HK-2 (cell line): ENCODE measurements around the gene ECI1.
"Not testable (repeated sequence)": the region's sequence is repeated elsewhere in the genome, so short reads cannot be mapped to it uniquely, and the experiment has no call there.

Source experiments
- DNase-seq: peaks from one replicate; pipeline ENCODE4 v3.0.0-alpha.2; 2018; ENCODE audit not compliant: unreplicated experiment

Gene ECI1

DNA sequence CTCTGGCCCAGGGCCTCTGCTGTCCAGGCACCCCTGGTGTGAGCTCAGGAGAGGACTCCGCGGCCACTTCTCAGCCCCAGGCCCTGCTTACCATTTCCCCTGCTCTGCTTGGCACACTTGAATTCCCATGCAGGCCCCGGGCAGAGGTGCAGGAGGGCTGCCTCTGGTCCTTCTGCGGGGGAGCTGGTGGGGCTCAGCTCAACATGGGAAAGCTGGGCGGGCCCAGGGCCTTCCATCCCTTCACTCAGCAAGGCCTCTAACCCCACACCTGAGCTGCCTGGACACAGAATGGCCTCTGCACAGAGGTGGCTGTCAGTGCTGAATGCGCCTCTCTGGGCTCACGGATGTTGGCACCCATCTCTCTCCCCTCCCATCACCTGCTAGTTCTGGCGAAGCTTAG, 29.1 kb upstream of the ECI1 start:
- DNase-seq: no peak

DNA sequence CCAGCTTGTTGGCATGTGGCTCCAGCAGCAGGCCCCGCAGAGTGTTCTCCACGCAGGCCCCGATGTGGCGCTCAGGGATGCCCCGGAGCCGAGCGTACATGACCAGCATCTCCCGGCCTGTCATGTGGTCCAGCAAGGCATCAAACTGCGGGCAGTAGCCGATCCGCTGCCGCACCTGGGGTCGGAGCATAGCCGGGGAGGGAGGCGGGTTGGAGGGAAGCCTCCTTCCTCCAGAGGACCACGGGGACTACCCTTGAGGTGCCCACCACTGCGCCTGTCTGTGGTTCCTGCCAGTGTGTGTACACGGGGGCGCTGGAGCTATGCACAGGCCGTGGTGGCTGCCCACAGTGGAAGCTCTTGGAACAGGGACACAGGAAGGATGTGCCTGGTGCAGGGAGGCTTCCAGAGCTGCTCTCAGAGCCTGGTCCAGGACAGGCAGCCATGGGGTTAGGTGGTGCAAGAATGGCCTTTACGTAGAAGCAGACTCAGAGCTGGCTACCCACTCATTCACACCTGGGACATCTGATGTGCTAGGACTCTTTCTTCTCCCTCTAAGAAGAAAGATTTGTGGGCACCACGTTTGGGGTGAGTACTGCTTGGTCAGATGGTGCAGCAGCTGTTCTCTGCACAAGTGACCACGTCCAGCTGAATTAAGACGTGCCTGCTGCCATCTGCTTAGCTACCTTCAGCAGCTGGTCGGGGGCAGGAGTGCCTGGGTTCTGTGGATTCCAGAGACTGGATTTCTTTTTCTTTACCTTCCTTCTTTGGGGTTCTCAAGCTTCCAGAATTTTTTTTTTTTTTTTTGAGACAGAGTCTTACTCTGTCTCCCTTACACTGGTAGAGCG, 27.8 kb upstream of the ECI1 start:
- DNase-seq: no peak

DNA sequence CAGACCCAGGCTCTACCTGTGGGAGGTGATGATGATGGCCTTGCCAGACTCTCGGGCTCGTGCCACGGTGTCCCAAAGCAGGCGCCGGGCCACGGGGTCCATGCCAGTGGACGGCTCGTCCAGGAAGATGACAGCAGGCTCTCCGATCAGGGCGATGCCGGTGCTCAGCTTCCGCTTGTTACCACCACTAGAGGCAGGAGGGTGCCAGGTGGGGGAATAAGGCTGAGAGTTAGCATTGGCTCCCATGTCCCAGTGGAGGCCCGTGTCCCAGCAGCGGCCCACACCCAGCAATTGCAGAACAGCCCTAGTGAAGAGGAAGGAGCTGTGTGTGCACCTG, 26.9 kb upstream of the ECI1 start:
- no peak for DNase-seq

DNA sequence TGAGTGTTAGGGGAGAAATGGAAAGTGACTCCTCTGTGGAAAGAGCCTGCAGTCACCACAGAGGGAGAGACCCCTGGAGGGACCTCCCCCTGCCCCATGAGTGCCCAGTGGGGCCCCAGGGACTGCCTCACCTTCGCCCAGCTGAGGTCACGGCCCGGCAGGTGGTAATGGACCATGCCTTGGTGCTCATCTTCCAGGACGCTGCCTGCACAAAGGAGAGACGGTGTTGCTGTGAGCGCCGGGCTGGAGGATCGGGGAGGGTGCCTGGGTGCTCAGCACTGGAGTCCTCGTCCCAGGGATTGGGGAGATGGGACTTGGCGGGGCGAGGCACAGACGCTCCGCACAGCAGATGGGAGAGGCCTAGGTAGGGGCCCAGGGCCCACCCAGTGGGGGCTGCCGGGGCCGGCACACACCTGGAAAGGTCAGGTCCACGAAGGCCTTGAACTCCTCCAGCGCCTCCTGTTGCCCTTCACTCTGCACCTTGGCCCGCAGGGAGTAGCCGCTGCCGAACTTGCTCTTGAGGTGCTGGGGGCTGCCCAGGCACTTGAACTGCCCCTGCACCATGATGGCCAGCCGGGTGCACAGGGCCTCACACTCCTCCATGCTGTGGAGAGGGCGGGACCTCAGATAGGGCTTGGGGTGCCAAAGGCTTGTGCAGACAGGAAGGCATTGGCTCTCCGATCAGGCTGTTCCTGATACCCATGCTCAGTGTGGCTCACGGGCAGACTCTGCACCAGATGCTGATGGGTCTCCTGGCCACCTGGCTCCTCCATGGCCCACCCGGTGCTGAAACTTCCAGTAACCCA, 26.3 kb upstream of the ECI1 start:
- DNase-seq: no peak

DNA sequence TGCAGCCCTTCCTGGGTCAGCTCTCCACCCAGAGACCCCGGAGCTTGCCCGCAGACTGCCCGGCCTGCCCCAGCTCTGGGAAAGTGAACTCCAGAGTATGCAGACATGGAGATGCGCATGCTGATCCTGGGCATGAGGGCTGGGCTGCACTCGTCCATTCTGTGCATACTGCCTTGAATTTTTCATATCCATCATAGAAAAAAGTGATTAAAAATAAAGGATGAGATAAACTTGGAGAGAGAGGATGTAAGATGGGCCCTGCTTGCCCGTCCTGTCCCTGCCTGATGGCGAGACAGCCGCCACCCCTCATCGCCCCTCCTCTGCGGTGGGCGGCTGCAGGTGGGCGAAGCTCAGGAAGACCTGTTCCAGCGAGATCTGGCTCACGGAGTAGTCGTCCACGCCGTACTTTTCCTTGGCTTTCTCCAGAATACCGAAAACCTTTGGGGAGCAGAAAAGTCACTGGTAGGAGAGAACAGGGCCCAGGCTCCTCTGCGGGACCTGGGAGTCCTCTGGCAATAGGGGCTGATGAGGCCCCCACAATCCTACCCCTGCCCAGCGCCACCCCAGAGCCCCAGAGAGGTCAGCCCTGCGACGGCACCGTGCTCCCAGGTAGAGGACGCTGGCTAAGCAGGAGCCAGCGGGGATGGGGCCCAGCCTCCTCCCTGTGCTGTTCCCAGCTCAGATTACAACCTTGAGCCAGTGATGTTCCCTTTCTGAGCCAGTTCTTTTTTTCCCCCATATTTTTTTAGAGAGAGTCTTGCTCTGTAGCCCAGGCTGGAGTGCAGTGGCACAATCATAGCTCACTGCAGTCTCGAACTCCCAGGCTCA, 25.2 kb upstream of the ECI1 start:
- no peak for DNase-seq

DNA sequence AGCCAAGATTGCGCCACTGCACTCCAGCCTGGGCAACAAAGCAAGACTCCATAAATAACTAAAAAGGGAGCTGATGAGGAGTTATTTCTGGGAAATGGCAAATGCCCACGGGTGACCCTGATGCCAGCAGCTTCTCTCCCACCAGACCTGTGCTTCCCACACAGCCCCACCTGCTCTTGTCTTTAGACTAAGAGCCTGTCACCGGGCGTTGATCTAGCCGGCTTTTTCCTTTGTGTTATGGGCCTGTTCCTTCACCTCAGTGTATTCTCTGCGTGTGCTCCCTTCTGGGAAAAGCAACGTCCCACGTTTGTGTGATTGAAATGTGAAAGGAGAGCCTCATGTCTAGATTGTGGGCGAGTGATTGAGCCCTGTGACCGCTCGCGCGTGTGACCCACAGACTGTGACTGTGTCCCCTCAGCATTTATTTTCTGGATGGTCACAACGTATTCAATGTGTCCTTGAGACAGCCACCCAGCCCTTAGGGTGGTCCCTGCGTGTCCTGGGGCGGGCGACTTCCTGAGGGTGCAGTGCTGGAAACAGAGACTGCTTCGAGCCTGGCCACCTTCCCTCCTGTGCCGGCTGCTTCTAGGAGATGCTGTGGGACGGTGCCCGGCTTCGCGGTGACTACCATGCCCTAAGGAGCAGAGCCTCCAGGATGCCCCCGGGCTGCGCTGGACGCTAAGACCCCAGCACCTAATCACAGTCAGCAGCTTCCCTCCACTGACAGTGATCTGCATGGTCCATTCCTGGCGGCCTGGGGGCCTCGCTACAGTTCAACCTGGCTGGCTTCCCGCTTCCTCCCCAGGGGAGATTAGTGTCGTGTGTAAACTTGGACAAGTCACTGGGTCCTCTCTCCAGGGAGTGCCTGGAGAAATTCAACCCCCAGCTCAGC, 24.3 kb upstream of the ECI1 start:
- no peak for DNase-seq

DNA sequence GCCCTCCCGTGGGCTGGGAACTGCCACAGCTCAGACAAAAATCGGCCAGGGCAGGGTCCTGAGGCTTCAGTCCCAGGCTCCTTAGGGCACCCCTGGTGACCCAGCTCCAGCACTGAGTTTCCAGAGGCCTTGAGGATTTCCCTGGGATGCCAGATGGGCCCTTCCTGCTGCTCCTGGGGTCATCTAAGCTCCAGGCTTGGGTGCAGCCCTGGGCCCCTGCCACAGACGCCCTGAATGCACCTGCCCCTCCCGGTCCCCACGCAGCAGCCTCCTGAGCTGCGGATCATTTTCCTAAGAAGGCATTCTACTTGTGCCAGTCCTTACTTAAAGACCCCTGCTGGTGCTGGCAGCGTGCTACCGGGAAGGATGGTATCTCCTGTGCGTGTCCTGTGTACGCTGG, 22.5 kb upstream of the ECI1 start:
- DNase-seq: no peak

DNA sequence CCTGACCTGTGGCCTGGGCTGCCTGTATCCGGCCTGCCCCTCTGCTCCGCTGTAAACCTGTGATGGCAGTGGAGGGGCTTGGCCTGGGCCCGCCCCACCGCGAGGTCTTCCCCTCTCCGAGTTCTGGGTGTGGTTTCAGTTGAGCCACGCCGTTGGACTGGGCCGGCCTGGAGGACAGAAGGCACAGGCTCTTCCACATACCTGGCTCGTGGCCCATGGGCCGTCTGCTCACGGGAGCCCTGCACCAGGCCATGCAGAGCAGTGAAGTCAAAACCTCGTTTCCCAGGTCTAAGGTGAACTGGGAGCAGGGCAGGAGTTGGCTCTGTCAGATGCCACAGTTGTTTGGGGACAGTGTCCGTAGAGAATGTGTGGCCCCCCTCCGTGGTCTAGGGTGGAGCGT, 22.1 kb upstream of the ECI1 start:
- DNase-seq: no peak

DNA sequence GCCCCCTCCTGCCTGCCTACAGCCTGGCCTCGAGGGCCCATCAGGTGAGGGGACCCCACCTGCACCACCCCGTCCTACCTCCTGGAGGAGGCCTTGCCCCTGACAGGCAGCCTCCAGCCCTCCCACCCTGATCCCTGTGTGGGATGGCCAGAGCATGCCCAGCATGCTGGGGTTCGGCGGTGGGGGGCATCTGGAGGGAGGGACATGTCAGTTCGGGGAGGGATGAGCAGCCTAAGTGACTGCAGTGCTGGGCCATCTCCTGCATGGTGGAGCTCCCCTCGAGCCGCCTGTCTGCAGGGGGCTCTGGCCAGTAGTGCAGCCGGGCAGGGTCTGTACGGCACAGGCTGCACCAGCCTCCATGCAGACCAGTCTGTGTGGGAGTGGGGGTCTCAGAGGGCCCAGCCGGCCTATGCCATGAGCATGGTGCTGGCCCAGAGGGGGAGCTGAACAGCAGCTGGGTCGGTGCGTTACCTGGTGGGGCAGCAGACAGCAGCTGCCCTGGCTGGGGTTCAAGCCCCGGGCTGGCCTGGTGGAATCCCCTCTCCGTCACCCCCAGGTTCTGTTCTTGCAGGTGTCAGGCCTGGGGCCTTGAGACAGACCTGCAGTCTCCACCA, 20.6 kb upstream of the ECI1 start:
- DNase-seq: no peak

DNA sequence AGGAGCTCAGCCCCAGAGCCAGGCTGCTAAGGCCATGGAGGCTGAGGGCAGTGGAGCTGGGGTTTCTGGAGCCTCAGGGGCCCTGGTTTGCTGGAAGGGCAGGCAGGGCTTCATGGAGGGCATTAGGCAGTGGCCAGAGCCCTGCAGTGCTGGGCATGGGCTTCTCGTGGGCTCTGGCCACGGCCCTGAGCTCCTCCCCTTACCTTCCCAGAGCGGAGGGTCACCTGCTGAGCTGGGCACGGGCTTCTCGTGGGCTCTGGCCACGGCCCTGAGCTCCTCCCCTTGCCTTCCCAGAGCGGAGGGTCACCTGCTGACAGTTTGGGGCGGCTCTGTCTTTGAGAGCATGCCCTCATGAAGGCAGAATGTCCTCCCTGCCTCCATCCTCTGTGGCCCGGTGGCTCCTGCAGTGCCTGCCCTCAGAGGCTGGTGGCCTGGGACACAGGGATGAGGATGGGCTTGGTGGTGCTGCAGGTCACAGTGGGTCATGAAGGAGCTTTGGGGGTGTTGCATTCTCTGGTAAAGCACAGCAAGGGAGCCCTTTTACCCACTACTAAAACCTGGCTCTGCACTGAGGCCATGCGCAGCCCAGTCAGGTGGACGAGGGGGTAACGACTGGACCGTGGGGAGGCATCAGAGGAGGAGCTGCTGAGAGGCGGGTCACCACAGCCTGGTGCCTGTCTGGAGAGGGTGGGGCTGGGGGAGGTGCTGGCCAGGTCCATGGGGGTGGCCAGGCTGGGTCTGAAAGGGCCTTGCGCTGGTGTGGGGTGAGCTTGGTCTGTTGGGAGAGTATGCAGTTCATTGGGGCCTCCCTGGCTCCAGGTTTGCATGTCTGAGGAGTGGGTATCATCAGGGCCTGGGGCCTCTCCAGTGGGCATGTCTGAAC, 19.4 kb upstream of the ECI1 start:
- no peak for DNase-seq

DNA sequence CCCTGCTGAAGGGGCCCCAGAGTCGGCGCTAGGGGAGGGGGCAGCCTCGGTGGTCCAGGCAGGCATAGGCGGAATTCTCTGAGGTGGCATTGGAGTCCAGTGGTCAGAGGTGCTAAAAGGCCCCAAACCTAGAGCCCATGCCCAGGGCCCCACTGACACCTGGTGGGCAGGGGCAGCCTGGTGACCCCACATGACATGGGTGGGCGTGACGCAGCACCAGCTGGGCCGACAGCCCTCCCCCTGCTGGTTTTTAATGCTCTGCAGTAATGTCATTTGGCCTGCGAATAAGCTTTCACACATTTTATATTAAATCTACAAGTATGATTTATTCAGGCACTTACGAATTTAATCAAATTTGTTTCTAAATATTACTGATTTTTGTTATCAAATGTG, 18.7 kb upstream of the ECI1 start:
- DNase-seq: no peak

DNA sequence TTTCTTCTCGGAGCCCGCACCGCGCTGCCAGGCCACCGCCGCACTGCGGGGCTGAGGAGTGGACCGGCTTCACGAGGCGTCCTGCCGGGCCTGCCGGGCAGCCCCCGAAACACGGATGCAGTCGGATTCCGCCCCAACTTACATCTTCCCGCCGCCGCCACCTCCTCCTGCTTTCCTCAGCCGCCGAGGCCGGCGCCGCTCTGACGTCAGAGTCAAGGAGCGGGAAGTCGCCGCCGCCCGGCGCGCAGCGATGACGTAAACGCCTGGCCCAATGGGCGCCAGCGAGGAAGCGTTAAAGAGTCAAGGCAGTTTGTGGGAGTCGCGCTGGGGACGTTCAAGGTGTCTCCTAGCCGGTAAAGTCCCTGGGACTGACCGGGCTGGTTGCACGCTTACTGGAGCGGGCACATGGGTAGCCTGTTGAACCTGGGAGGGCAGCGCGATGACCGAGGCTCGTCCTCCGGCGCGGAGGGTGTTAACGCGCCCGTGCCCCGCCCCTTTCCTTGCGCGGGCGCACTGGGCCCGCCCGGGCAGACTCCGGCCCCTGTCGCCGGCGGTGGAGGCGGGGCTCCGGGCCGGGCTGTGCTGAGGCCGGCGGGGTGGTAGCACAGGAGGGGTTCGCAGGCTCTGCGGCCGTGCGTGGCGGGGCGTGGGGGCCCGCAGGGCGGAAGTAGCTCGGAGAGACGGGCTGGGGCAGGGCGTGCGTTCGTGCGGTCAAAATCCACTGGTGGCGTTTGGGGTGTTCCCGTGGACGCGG, 16.7 kb upstream of the ECI1 start, which contains the start of gene RNPS1:
Gene RNPS1 (minus strand): TSS at position 214 of the 754 bp plus-strand sequence. CDS start 3,483 bp downstream, outside the sequence.
- DNase-seq: peak; percentile 89

DNA sequence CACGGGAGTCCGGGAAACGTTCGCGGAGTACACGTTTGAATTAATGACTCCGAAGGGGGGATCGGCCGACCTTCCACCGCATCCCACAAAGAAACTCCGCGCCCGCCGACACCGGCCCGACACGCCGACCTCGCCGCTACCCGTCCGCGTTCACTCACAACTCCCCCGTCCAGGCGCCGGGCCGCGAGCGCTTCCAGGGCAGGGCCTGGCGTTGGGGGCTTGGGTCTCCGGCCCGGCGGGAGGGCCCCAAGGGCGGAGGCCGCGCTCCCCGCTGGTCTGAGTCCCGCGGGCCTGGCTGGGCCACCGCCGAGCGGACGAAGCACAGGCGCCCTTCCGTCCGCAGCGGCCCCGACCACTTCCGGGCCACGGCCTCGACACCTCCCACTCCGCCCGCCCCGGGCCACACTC, 16.1 kb upstream of the ECI1 start:
- DNase-seq: not testable (repeated sequence)

DNA sequence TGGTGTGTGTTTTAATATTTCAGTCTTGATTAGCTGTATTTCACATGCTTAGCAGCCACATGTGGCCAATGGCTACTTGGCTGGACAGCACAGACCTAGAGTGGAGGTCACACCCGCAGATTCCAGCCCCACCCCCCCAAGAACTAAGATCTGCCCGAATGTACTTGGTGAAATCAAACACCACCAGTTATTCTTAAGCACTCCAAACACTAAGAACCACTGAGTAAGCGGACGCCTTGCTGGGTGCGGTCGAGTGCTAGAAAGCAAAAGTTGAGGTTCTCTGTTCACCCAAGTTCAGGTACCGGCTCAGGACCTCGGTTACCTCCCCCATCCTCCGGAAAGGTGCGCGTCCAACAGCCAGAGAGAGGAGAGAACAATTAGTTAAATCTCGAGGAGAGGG, 15.5 kb upstream of the ECI1 start:
- not testable (repeated sequence) for DNase-seq

DNA sequence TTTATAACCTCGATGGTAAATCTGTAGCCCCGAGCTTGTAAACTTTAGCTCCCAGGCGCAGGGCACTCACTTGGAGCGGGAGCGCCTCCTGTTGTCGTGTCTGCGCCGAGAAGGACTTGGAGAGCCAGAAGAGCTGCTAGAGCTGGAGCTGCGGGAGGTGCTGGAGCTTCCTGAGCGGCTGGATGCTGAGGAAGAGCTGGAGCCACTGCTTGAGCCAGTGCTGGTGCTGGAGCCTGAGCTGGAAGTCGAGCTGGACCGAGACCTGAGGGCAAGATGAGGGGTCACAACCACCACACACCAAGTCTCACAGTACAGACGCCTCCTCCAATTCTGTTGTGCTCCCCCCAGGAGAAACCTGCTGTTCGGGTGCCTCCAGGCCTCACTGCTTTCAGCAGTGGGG, 11.6 kb upstream of the ECI1 start:
- not testable (repeated sequence) for DNase-seq

DNA sequence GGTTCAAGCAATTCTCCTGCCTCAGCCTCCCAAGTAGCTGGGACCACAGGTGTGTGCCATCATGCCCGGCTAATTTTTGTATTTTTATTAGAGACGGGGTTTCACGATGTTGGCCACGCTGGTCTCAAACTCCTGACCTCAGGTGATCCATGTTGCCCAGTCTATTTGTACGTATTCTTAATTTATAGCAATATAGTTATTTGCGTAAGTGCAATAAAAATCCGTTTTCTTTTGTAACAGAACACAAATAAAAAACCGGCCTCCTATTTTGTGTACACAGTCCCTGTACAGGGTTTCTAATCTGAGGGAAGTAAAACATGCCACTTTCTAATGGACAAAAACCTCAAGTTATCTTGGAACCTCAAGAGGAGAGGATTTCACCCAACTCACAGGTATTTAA, 8.9 kb upstream of the ECI1 start:
- no peak for DNase-seq

DNA sequence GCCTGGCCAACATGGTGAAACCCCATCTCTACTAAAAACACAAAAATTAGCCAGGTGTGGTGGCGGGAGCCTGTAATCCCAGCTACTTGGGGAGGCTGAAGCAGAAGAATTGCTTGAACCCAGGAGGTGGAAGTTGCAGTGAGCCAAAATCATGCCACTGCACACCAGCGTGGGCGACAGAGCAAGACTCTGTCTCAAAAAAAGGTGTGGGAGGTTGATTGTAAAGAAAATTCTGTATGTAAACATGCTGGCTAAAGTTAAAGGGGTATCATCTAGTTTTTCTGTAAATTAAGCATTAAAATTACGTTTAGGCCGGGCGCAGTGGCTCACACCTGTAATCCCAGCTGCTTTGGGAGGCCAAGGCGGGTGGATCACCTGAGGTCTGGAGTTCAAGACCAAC, 7.1 kb upstream of the ECI1 start:
- DNase-seq: not testable (repeated sequence)

DNA sequence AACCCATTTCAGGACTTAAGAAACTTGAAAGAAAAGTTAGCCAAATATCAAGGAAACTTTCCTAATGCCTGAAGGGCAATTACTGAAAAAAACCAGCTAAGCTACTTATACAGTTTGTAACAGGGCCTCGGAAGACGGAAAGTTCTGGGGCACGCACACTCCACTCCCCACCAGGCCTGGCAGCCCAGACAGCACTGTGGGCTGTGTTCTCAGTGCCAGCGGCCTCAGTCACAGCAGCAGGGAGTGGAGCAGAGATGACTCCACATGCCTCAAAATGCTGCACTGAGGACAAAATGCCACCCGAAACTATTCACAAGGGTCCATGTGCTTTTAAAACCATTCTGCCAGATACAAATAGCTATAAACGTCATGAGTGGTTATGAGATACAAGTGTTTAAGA, 6.3 kb upstream of the ECI1 start:
- DNase-seq: no peak

DNA sequence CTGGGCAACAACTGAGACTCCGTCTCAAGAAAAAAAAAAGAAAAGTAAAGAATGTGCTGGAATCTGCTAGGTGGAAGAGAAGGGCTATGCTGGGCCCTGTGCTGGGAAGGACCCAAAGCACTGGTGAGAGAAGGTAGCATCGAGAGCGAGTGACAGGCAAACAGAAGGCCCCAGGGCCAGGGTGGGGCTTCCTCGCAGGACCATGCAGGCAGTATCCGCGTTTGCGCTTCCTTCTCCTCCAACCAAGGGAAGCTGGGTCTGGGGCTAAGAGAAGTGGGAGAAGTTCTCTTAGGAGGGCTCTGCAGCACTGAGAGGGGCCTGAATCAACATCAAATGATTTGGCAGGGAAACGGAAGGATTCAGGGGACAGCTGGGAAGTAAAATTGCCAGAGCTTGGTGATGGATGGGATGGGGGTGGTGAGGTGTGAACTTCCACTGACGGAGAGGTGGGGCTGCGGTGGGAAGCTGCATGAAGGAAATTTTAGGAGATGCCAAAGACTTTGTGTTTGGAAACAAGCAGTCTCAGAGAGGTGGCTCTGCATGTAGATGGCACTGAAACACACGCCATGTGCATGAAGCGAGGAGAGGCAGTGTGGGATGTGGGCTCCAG, 5.2 kb upstream of the ECI1 start:
- no peak for DNase-seq
